ENCODE data around the gene PSD4. TPM values are rescaled to one million over a fixed set of nuclear protein-coding genes. Genes with fewer than 3 reads are reported as not detected.

PSD4 gene
- total RNA-seq, 4 donors from 2014 or later: 48.2 to 193 (median 87.4) TPM

DNA sequence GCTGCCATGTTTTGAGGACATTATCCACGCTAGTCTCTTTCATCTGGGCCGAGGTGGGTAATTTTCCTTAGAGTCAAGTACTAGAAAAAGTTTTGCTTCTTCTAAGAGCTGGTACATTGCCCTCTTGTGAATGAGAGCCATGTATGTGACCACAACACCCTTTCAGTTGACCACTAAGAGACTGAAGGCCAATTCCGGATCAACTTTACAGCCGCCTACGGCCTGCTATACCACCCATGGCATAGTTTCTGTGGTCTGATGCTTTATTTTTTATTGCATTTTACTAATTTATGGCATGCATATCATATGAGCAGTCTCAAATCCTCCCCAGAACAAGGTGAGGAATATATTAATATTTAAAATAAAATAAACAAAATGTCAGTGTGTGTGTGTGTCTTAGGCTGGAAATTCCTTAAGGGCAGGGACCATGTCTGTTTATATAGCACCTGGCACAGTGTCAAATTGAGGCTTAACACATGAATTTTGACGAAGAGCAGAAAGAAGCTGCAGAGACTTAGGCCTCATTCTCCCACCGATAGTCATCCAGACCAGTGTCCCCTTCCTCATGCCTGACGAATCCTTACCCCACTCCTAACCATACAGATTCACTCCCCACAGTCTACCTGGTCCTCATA, 35.4 kb downstream of the PSD4 start:
- in situ Hi-C loops (cut with MboI; ENCODE audit: low pct_ligation_motif_present in 1 of 4, low pct_unique_long_range_greater_than_20kb in 1 of 4, low sequenced_read_pairs in 3 of 4): no loop called here

DNA sequence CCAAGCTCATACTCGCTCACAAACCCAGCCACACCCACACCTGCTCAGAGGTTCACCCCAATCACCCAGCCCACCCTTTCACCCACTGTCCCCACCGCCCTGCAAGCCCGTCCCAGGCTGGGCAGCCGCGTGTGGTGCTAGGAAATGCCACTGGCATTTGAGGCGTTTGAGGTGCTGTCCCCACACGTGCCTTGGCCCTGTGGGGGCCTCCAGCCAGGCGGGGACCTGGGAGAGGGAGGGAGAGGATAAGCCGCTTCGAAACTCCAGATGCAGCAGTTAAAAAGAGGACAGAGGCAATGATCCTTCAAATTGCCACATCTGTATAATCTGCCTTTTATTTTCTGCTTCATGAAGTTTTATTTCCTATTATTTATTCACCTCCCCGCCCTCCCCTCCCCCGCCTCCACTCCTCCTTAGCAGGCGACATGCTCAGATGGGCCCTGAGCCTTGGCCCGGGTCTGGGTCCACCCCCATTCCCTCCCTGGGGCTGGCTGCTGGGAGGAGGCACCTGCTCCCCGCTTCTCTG, 35.9 kb downstream of the PSD4 start:
- WGBS, 2 donors (ENCODE audit: low coverage in 1 of 2): 72 to 77% methylated on average over 7 to 15 of the region's 15 CpGs
- H3K4me3 ChIP-seq: no peak overlapping the region
- no peaks in the 10 kb centered on the region for H3K9me3 ChIP-seq
- H3K27me3 ChIP-seq: no peaks in the 10 kb centered on the region
- no peak for DNase-seq
- no peak overlapping the region for H3K27ac ChIP-seq
- H3K4me1 ChIP-seq: peaks cover 7 to 28% (median 22%) of the 10 kb centered on the region in 4 donors
- no peaks in the 10 kb centered on the region for H3K36me3 ChIP-seq
- TF ChIP-seq EP300 (IDR thresholded peaks at IDR 0.05; ENCODE audit: low read depth) (no peak), POLR2AphosphoS5 (IDR thresholded peaks at IDR 0.05) (no peak), POLR2A (IDR thresholded peaks at IDR 0.05) (no peak)
- TF ChIP-seq, protein P1, sequence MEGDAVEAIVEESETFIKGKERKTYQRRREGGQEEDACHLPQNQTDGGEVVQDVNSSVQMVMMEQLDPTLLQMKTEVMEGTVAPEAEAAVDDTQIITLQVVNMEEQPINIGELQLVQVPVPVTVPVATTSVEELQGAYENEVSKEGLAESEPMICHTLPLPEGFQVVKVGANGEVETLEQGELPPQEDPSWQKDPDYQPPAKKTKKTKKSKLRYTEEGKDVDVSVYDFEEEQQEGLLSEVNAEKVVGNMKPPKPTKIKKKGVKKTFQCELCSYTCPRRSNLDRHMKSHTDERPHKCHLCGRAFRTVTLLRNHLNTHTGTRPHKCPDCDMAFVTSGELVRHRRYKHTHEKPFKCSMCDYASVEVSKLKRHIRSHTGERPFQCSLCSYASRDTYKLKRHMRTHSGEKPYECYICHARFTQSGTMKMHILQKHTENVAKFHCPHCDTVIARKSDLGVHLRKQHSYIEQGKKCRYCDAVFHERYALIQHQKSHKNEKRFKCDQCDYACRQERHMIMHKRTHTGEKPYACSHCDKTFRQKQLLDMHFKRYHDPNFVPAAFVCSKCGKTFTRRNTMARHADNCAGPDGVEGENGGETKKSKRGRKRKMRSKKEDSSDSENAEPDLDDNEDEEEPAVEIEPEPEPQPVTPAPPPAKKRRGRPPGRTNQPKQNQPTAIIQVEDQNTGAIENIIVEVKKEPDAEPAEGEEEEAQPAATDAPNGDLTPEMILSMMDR (IDR thresholded peaks at IDR 0.05): no peak
- intact Hi-C loops (cut with DNase I; ENCODE audit: low total_unique reads): loop anchor here (2.0 kb wide), 1 partner anchor 23 kb away; no protein-coding TSS in a partner anchor
- in situ Hi-C loops (cut with MboI; ENCODE audit: low pct_ligation_motif_present in 1 of 4, low pct_unique_long_range_greater_than_20kb in 1 of 4, low sequenced_read_pairs in 3 of 4): no loop called here

More for the DNA sequence above, 35.4 kb downstream of the PSD4 start:
- peaks cover 7 to 30% (median 22%) of the 10 kb centered on the region in 4 donors for H3K4me1 ChIP-seq
- intact Hi-C loops (cut with DNase I; ENCODE audit: low total_unique reads): loop anchor here (2.0 kb wide), 1 partner anchor 24 kb away; no protein-coding TSS in a partner anchor
- no peaks in the 10 kb centered on the region for H3K9me3 ChIP-seq
- H3K27me3 ChIP-seq: no peaks in the 10 kb centered on the region
- H3K4me3 ChIP-seq: no peak overlapping the region
- 65 to 70% methylated on average over 6 to 8 of the region's 8 CpGs for WGBS, 2 donors (ENCODE audit: low coverage in 1 of 2)
- TF ChIP-seq POLR2A (IDR thresholded peaks at IDR 0.05): no peak
- TF ChIP-seq, protein P1 (IDR thresholded peaks at IDR 0.05): no peak
- TF ChIP-seq EP300 (IDR thresholded peaks at IDR 0.05; ENCODE audit: low read depth): no peak
- TF ChIP-seq POLR2AphosphoS5 (IDR thresholded peaks at IDR 0.05): no peak
- no peaks in the 10 kb centered on the region for H3K36me3 ChIP-seq
- no peak for DNase-seq
- H3K27ac ChIP-seq: no peak overlapping the region

DNA sequence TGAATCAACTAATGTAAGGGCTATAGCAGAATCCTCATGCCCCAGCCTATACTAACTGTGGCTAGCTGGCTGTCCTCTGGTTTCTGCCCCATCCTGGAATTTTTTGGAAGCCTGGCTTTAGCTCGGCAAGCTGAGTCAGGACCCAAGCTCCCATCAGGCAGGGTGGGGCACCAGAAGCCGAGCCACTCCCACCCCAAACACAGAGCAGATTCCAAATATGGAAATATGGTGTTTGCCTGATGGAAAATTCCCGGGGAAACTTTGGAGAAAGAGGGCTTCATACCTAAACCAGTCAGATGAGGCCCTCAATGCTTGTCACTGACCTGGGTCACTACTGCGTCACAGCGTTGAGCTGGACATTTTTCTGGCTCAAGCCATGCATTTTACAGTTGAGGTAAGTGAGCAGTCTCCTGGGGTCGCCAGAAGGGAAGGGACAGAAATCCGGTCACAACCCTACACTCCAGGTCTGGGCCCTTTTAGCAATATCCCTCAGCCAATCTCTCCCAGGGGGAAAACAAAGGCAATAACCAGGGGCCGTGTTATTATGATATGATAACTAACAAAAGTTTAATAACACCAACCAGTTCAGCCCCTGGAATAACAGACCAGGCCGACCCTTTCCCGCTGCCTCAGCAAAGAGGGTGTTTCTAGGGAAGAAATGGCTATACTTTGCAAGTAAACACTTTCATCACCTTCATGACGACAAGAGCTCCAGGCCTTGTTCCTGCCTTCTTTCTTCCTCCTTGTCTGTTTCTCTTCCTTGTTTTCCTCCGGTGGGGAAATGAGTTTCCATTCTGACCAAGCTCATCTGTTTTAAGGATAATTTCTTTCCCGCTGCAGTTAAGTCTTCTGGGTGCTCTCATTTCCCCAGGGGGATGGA, 37.7 kb downstream of the PSD4 start:
- TF ChIP-seq, protein P1 (IDR thresholded peaks at IDR 0.05): no peak
- TF ChIP-seq POLR2AphosphoS5 (IDR thresholded peaks at IDR 0.05) (no peak), POLR2A (IDR thresholded peaks at IDR 0.05) (no peak), EP300 (IDR thresholded peaks at IDR 0.05; ENCODE audit: low read depth) (no peak)
- no peaks in the 10 kb centered on the region for H3K36me3 ChIP-seq
- no peak overlapping the region for H3K4me3 ChIP-seq
- peaks cover 7 to 28% (median 22%) of the 10 kb centered on the region in 4 donors for H3K4me1 ChIP-seq
- no peaks in the 10 kb centered on the region for H3K9me3 ChIP-seq
- peak overlapping the region; percentile 2 to 59 (median 38) for H3K27ac ChIP-seq
- in situ Hi-C loops (cut with MboI; ENCODE audit: low pct_ligation_motif_present in 1 of 4, low pct_unique_long_range_greater_than_20kb in 1 of 4, low sequenced_read_pairs in 3 of 4): no loop called here
- 67 to 71% methylated on average over 1 to 13 of the region's 13 CpGs for WGBS, 2 donors (ENCODE audit: low coverage in 1 of 2)
- H3K27me3 ChIP-seq: no peaks in the 10 kb centered on the region
- intact Hi-C loops (cut with DNase I; ENCODE audit: low total_unique reads): no loop called here
- no peak for DNase-seq
